GM19023 (cell line): ENCODE results near the gene CDC42BPA.
"Not testable (repeated sequence)": the region's sequence is repeated elsewhere in the genome, so short reads cannot be mapped to it uniquely, and the experiment has no call there.

ENCODE experiments used
- ATAC-seq: cut with Tn5 transposase; IDR thresholded peaks from one replicate; pipeline ENCODE4 v1.9.1; 2021; ENCODE audit warnings: mild to moderate bottlenecking, moderate library complexity; ENCODE audit not compliant: unreplicated experiment

The CDC42BPA gene

GRCh38 chr1:227140376-227140775 is 177.9 kb downstream of the CDC42BPA start:
- ATAC-seq: no peak

GRCh38 chr1:227136210-227136820 is 182.0 kb downstream of the CDC42BPA start:
- ATAC-seq: no peak

GRCh38 chr1:227134686-227135314 is 183.5 kb downstream of the CDC42BPA start:
- no peak for ATAC-seq

- not testable (repeated sequence) for ATAC-seq
Observed at GRCh38 chr1:227132695-227133094, 185.6 kb downstream of the CDC42BPA start.

- no peak for ATAC-seq
Observed at GRCh38 chr1:227131193-227131592, 187.1 kb downstream of the CDC42BPA start.

- no peak for ATAC-seq
Observed at GRCh38 chr1:227127891-227128290, 190.4 kb downstream of the CDC42BPA start.

GRCh38 chr1:227125929-227126545 is 192.3 kb downstream of the CDC42BPA start:
- no peak for ATAC-seq

- no peak for ATAC-seq
Observed at GRCh38 chr1:227124473-227124872, 193.8 kb downstream of the CDC42BPA start.

- no peak for ATAC-seq
Observed at GRCh38 chr1:227120826-227121225, 197.5 kb downstream of the CDC42BPA start.

GRCh38 chr1:227112538-227112937 is 205.8 kb downstream of the CDC42BPA start:
- ATAC-seq: no peak

GRCh38 chr1:227111782-227112181 is 206.5 kb downstream of the CDC42BPA start:
- no peak for ATAC-seq

- ATAC-seq: not testable (repeated sequence)
Observed at GRCh38 chr1:227105291-227105690, 213.0 kb downstream of the CDC42BPA start.

GRCh38 chr1:227102056-227102455 is 216.2 kb downstream of the CDC42BPA start:
- ATAC-seq: no peak

- no peak for ATAC-seq
Observed at GRCh38 chr1:227094249-227094966, 223.9 kb downstream of the CDC42BPA start.

GRCh38 chr1:227093309-227093708 is 225.0 kb downstream of the CDC42BPA start:
- no peak for ATAC-seq

GRCh38 chr1:227092069-227092468 is 226.2 kb downstream of the CDC42BPA start:
- no peak for ATAC-seq

- no peak for ATAC-seq
Observed at GRCh38 chr1:227086636-227087035, 231.7 kb downstream of the CDC42BPA start.

GRCh38 chr1:227082999-227083746 is 235.1 kb downstream of the CDC42BPA start:
- no peak for ATAC-seq

GRCh38 chr1:227077783-227078182 is 240.5 kb downstream of the CDC42BPA start:
- ATAC-seq: no peak

GRCh38 chr1:227073786-227074185 is 244.5 kb downstream of the CDC42BPA start:
- no peak for ATAC-seq

GRCh38 chr1:227072991-227073390 is 245.3 kb downstream of the CDC42BPA start:
- no peak for ATAC-seq
